Prostate gland (tissue), 2 donors: ENCODE measurements around the gene PKM.

Source experiments
- POLR2AphosphoS5 ChIP-seq: sonication (generic); formaldehyde crosslinking; IDR thresholded peaks from one replicate; pipeline ENCODE4 v1.6.1; 2017; ENCODE audit warnings: antibody characterized with exemption
- TF ChIP-seq, protein P1 (sequence below), 4 experiments: fragments of 200-600 bp in 2 of 4; fragments of 450-650 bp in 2 of 4; sonication (generic) in 2 of 4; IDR thresholded peaks; 1 replicate in 3 of 4; 2 replicates in 1 of 4; pipeline ENCODE4 v1.5.1; 2016 to 2019; ENCODE audit warnings: antibody characterized with exemption in 4 of 4, mild to moderate bottlenecking in 2 of 4, moderate library complexity in 2 of 4

DNA sequence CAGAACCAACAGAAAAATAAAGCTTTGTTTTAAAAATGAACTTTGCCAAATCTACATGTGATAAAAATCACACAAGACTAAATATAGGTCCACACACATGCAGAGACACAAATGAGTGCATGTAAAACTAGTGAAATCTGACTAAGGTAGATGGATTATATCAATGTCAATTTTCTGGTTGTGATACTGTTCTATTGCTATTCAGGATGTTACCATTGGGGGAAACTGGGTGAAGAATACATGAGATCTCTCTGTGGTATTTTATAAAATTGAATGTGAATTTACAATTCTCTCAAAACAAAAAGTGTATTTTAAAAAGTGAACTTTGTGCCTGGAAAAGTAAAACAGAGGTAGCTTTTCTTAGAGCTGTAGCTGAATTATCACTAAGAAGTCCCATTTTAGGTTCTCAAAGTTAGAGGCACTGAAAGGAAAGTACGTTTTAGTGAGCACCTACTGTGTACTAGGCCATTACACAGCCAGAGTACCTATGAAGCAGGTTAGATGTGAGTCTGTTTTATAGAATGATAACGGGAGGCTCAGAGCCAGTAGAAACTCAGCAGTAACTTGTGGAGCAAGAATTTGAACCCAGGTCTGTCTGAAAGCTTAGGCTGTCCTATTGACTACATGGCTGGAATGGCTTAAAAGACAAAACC is 41.6 kb downstream of the PKM start:
- TF ChIP-seq, protein P1, sequence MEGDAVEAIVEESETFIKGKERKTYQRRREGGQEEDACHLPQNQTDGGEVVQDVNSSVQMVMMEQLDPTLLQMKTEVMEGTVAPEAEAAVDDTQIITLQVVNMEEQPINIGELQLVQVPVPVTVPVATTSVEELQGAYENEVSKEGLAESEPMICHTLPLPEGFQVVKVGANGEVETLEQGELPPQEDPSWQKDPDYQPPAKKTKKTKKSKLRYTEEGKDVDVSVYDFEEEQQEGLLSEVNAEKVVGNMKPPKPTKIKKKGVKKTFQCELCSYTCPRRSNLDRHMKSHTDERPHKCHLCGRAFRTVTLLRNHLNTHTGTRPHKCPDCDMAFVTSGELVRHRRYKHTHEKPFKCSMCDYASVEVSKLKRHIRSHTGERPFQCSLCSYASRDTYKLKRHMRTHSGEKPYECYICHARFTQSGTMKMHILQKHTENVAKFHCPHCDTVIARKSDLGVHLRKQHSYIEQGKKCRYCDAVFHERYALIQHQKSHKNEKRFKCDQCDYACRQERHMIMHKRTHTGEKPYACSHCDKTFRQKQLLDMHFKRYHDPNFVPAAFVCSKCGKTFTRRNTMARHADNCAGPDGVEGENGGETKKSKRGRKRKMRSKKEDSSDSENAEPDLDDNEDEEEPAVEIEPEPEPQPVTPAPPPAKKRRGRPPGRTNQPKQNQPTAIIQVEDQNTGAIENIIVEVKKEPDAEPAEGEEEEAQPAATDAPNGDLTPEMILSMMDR (IDR thresholded peaks at IDR 0.05) = no peak
- no peak for TF ChIP-seq POLR2AphosphoS5
